NCI-H1436 (cell line): ENCODE data around the gene MACROH2A1.

Experiments used
- DNase-seq: peaks from one replicate; lab custom pipeline; 2025; lab: John Stamatoyannopoulos, UW

MACROH2A1 gene

DNA sequence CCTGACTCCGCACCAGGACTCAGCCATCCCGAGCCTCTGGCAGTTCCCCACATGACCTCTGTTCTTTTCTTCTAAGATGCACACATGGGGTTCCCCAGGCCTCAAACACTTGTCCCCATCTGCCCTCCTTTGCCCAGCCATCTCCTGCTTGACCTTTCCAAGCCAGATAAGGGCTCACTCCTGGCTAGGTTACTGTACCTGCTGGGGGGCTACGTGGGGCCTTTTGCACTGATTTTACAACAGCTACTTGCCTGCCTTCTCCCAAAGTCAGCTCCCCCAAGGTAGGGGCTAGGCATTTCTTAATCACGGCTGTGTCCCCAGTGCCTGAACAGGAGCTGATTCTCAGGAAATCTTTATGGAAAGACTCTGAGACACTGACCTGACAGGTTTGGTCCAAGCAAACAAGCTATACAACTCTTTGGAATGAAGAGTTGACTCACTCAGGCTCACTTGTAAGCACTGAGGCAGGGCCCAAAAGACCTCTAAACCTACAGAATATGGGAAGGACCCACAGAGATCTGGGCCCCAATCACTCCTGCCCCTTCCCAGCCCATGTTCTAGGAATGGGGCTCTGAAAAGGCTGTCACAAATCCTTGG is 2.5 kb downstream of the MACROH2A1 start:
- no peak for DNase-seq

DNA sequence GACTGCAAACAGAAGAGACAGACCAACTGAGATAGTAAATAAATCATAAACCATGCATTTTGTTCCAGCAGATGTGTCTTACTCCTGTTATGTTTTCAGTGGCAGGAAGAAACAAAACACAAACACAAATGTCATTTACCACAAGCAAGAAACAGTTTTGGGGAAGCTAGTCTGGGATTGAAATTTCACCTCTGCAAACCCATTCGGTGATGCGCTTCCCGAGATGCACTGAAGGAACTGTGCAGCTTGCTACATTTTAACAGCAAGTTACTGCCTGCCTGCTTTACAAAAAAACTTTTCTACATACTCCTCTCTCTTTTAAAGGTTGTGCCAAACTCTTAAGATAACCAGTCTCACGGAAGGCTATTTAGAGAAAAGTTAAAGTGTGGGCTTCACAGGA is 3.2 kb downstream of the MACROH2A1 start:
- DNase-seq = no peak

DNA sequence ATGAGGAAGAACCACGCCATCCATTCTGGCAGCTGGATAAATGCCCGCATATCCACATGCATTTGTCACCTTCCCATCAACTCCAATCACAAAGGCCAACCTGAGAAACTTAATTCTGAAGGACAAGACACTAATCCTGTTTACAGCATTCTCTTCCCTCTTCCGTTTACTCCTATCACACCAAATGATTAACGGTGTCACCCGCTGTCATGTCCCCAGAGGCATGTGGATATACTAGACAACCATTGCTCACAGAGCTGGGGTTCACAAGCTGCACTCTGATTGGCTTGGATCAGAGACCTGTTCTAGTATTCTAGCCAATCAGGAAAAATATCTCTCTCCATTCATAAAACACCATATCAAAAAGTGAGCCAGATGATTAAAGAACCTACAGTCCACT is 3.6 kb downstream of the MACROH2A1 start:
- no peak for DNase-seq

DNA sequence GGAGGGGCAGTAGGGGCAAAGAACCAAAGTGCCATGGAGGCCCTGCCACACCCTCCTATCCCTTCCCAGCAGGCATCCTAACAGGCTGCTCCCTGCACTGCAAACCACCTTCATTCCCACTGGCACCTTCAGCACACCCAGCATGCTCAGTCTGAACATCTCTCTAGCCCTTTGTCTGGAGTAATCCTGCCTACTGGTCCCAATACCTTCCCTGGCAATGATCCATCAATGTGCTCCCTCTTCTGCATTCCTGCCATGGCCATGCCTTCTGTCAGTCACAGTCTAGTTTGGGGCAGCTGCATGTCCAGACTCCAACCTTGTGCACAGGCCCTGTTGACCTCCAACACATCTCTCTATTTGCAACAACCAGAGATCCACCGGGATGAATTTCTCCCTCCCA is 4.9 kb downstream of the MACROH2A1 start:
- no peak for DNase-seq

DNA sequence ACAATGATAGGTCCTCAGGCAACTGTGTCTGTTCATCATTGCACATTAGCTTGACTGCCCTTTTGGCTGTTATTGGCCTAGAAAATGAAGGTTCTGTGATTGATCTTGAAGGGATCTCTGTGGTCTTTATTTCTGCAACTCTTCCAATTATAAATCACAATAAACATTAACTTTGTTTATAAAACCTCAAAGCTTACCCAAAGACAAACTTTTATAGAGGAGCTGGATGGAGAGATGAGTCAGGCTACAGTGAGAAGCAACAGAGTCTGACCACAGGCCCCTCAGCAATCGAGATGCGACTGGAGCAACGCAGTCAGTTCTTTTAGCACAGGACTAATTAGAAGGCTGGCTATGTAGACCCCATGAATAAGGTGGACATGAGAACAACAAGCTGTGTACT is 5.3 kb downstream of the MACROH2A1 start:
- DNase-seq = no peak

DNA sequence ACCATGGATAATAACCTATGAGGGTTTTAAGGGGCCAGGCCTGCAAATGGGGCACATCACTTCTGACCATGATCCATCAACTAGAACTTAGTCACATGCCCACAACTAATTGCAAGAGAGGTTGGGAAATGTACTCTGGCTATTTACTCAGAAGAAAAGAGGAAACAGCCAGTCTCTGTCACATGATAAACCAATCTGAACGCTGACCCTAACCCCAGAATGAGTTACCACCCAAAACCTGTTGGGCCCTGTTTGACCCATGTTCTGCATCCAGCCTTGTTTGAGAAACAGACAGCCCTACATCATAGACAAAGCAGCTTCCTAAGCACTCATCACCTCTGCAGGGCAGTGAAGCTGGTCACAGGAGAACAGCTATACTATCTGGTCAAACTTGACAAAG is 5.8 kb downstream of the MACROH2A1 start:
- DNase-seq = no peak

DNA sequence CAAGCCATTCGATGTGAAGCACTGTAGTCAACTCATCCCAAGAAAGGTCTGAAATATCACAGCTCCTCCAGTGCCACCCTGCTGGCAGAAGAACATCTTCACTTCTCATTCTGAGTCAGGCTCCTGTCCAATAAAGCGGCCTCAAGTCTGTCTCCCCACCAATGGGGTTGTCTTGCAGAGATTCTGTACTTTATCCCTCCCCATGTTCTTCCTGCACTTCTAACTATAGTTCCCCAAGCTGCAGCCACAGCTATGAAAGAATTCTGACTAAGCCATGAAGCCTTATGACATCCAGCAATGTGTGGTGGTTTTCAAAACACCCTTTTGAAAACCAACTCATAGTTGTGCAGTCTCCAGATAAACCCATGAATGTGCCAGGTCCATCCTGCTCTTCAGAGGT is 6.8 kb downstream of the MACROH2A1 start:
- no peak for DNase-seq

DNA sequence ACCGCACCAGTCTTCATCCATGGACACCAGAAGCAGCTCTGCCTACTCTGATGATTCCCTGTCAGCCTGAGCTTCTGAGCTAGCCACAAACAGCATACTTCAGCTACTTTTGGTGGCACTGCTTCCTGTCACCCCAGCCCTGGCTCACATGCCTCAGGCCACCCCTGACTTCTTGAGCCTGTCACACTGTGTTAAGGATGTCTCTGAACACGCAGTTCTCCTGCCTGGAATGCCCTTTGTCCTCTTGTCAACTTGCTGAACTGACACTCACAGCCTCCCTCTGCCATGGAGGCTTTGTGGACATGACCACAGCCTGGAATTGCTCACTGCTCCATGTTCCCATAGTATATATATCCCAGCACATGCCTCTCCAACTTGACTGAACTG is 7.2 kb downstream of the MACROH2A1 start:
- DNase-seq = no peak

DNA sequence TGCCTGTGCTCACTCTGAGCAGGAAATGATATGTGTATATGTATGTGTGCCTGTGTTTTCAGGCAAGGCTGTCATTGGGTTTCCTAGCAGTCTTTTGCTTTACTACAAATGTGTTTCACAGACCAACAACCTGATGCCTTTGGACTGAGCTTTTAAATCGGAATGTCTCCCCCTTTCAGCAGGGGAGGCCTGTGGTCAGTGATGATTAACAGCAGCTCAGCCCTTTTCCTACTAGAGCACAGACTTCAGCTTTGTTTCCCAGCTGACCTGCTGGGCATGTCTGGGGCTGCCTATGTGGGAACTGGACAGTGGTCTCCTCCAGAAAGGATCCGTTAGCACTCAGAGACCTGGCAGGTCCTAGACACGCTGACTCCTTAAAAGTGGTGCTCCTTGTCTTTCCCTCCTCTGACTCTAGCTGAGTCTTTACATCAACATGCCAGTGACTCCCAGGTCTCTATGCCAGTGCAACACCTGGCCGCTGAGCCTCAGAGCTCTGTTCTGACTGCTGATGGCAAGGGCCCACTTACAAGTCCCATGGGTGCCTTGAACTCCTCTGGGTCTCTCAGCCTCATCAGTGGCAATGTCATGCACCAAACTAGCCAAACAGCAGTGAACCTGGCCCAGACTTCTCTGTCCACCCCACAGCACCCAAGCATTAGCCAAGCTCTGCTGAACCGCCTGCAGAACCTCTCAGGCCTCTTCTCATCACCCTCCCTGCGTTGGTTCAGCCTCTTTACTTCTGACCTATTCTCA is 7.7 kb downstream of the MACROH2A1 start:
- no peak for DNase-seq

DNA sequence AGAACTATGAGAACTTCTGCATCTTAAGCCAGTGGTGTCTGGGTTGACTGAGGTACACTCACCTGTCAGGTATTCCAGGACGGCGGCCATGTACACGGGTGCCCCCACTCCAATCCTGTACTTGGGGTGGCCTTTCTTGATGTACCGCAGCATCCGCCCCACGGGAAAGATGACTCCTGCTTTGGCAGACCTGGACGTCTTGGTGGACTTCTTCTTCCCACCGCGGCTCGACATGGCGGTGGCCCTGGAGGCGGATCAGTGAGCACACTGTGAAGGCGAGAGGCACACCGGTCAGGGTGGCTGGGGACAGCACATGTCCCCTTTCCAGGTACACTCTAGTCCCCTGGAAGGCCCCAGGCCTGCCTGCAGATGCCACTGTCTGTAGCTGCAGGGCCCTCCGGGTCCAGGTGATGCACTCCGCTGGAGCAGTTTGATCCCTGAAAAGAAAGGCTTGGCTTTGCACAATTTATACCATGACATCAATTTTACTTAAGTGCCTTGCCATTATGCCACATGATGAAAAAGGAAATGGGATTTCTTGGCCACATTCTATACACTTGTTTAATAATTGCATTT is 10.1 kb downstream of the MACROH2A1 start:
- no peak for DNase-seq

DNA sequence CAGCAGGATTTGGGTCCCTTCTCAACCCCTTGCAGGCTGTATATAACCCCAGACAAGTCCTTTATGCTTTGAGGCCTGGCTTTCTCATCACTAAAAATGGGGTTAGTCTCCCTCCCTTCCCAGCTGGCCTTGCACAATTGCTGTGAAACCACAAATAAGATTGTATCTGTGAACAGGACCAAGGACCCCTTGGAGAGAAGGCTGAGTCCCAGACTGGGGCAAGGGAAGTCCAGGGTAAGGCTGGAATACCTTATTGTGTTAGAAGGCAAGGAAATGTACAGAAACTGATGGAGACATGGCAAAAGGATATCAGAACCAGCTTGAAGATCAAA is 11.4 kb downstream of the MACROH2A1 start:
- DNase-seq = no peak

DNA sequence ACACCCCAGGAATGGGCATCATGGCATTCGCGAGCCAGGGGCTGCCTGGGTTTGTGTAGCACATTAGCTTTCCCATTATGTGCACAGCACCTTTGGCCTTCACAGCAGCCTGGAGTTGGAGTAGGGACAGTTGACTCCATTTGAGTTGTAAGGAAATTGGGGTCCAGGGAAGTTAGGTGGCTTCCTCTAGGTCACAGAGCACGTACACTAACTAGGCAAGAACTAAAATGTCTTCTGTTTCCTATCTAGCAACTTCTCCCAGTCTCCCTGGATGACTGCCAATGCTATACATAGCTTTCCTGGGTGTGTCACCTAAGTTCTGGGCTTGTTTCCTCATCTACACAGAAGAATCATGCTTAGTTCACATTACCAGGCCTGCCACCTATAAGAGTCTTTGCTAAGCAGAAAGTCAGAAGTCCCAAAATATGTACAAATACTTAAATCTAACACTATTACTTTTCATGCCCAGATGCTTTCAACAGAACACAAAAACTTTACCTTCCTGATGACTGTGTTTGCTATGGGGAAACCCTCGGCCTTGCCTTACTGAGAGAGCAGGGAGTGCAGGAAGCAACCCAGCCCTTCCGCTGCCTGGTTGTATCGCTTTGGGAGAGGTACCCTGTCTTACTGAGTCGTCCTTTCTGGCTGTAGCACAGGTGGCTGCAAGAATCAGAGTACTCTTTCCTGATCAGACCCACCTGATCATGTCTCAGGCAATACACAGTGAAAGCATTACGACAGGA is 12.0 kb downstream of the MACROH2A1 start:
- DNase-seq = no peak

DNA sequence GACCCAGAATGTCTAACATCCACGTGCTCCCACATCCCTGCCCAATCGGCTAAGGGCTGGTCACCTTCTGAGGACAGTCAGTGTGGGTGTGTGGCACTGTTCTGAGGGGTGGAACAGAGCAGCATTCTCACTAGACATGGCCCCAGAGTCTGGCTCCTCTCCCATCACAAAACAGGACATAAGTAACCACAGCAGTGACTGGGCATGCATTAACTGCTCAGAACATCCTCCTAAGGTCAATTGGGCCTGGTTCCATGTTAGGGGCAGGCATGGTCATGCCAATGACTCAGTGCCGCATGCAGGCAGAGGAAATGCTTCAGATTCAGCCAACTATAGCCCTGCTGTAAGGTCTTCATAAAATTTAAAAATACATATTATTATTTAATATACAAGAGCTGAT is 12.9 kb downstream of the MACROH2A1 start:
- DNase-seq = no peak

DNA sequence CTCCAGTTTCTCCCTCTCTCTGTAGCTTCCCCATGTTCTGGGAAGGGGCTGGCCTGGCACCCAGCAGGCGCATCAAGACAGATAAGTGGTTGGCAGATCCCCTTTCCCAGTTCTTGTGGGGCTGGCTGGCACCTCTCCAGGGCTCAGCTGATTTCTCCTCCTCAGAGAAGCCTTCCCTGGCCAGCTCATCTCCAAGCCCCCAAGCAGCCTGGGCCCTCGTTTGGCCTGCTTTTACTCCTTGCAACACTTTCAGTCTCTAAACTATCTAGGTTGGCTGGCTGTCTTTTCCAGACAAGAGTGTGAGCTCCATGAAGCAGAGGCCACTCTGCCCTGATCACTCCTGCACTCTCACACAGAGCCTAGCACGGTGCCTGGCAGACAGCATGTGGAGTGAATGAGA is 13.5 kb downstream of the MACROH2A1 start:
- no peak for DNase-seq

DNA sequence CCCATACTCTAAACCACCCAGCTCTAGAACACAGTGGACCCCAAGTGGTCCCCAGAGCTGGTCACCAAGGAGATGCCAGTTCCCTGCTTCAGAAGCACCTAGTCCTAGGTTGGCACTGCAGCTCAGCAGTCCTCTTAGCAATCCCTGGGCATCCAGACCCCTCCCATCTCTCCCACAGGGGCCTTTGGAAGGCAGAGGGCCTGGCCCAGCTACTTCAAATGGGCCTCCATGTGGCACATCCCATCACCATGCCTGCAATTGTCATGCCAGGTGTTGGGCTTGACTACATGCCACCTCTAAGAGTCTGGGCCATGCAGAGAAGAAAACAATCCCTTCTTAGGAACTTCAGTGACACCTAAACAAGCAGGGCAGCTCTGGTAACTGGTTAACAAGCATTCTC is 14.1 kb downstream of the MACROH2A1 start:
- DNase-seq = no peak

DNA sequence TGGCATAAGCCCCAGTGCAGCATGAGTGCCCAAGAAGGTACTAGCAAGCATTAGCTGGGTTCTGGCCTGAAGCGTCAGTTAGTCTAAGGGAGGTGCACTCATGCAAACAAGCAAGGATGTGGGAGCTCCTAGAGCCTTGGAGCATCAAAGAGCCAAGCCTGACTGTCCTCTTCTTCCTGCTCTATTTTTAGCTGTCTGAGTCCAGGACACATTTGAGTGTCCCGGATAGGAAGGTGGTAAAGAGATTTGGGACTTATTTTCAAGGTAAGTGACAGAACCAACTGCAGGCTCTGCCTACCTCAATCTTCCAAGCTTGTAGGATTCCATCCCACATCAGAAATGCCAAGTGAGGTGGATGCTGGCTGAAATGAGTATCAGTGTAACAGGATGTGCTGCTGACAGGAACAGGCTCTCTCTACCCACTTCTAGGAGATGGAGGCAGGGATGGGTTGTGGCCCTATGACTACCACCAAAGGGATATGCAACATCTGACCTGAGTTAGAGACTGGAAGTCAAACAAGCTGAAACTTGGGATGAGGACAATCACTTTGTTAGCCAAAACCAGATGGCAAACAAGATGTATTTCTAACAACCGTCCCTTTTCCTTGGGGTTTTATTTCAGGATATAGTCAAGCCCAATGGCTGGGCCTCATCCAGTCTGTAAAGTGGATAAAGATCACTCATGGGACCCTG is 15.1 kb downstream of the MACROH2A1 start:
- DNase-seq = no peak

DNA sequence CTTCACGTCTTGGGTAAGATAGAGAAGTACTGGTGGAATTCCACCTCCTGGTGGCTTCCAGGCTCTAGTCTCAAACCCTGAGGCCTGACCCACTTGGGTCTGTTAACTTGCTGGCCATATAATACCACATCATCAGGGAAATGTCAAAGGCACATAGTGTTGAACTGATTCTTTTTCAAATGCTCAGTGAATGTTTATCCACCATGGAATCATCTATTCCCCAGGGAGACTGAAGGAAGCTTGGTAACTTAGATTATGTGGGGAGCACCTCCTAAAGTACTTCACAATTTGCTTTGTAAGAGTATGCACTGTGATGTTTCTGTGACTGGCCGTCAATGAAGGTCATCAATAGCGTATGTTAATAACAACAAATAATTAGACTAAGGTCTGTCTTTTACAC is 16.1 kb downstream of the MACROH2A1 start:
- no peak for DNase-seq

DNA sequence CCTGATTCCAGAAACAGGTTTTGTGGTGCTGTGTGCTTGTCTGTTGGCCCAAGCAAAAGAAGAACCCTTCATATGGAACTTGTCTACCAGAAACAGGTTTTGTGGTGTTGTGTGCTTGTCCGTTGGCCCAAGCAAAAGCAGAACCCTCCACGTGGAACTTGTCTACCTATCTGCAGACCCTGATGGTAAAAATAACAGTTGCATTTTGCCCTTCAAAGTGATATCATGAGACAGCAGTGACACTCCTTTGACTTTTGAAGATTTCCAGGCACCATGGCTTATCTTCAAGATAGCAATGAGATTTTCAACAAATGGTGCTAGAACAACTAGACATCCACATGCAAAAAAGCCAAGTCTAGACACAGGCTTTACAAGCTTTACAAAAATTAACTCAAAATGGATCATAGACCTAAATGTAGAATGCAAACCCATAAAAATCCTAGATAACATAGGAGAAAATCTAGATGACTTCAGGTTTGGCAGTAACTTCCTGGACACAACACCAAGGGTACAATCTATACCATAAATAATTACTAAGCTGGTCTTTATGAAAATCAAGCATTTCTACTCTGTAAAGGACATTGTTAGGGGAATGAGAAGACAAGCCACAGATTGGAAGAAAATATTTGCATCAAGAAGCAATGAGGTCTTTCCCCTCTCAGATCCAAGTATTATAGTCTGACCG is 16.8 kb downstream of the MACROH2A1 start:
- DNase-seq = no peak

DNA sequence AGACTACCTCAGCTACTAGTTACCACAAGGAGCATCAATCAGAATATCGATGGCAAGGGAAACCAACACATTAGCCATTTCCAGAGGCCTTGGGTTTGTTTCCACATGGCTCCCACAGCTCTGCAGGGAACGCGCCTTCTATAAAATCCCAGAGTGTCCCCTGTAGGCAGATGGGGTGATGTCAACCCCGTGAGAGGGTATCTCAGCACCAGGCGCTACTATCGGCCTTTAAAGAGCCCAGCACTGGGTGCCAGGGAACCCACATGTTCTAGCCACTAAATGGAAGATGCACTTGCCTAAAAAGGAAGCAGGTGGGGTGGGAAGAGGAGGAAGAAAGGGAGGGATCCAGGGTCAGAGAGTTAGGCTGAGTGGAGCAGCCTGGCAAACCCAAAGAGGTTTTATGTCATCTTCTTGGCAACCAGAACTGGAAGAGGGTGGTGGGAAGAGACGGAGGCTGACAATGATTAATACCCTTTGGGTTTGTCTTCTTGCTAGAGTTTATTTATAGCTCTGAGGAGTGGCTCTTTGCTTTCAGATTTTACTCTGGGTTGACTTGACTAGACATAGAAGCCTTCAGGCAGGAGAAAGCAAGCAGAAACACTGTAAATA is 19.9 kb downstream of the MACROH2A1 start:
- no peak for DNase-seq

DNA sequence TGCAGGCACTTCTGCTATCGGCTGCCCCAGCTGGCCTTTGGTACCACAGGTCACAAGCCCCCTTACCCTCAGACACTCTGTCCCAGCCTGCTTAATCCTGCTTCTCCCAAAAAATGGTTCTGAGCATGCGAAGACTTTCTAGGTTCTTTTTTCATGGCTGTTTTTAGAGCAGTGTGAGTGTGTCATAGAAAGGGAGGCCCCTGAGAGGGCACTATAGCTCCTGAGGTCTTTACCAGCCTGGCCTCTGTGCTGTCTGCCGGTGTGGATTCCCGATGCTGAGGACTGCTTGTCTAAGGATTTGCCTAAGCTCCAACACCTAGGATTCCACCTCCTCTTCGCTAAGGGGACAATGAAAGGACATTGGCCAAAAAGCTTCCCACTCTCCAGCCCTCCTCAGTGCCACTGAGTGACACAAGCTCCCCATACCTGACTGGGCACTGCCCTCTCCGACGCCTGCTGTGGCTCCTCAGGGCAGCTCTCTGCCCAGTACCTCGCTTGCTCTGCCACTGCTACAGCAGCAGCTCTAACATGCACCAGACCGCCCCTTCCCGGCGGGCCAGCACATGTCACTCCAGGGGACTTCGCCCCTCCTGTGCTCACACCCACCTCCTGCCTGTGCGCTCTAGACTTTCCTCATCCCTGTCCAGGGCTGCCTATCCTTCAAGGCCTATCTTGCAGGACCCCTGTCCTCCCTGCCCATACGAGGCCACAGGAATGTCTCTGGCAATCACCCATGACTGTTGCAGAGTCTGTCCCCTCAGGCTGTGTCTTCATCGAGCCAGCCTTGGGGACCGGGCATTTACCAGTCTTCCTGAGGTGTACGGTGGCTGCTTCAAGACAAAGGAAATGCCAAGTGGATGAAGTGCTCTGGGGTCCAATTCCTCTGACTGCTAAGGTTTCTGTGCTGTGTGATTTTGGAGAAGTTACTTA is 21.0 kb downstream of the MACROH2A1 start:
- DNase-seq = no peak
